Mucosa of descending colon (tissue), 3 donors: ENCODE measurements around the gene DSCAM. TPM values are rescaled to one million over a fixed set of nuclear protein-coding genes. Genes with fewer than 3 reads are reported as not detected.
A peak's percentile ranks its signal among the peaks of the same experiment; 100 is the strongest.

ENCODE experiments used
- ATAC-seq: fragments of 200-7000 bp; cut with Tn5 transposase; one replicate; pipeline ENCODE4 v1.9.1; 2020; ENCODE audit warnings: mild to moderate bottlenecking, moderate library complexity
- DNase-seq, 3 donors: peaks; one replicate each; pipeline ENCODE4 v3.0.0-alpha.2; 2020
- H3K36me3 ChIP-seq: fragments of 200-600 bp; one replicate; pipeline ENCODE4 v1.8.0; 2021; ENCODE audit warnings: low read depth, mild to moderate bottlenecking
- H3K4me1 ChIP-seq: fragments of 200-600 bp; one replicate; pipeline ENCODE4 v1.8.0; 2021; ENCODE audit warnings: low read depth, mild to moderate bottlenecking
- H3K4me3 ChIP-seq: fragments of 200-600 bp; one replicate; pipeline ENCODE4 v1.8.0; 2021; ENCODE audit warnings: mild to moderate bottlenecking
- H3K9me3 ChIP-seq: fragments of 200-600 bp; one replicate; pipeline ENCODE4 v1.8.0; 2021; ENCODE audit warnings: mild to moderate bottlenecking
- CTCF ChIP-seq: fragments of 200-600 bp; IDR thresholded peaks from one replicate; pipeline ENCODE4 v1.8.0; 2022; ENCODE audit warnings: antibody characterized with exemption, mild to moderate bottlenecking
- intact Hi-C, 2 donors: fragments of 100-400 bp; cut with DNase I in 1 of 2; cut with micrococcal nuclease in 1 of 2; formaldehyde crosslinking; loops; one replicate each; pipeline versions ENCODE4 v1.11.0 to v1.11.1; 2022; cut with DNase I, micrococcal nuclease
- total RNA-seq, 3 donors: library from RNA; stranded (reverse); fragmentation: NEBNext Ultra II Directional in 2 of 3; extraction: Animal tissue kit (Norgen Biotek cat#: 25700) in 2 of 3; gene quantifications; one replicate each; pipeline versions ENCODE4 v1.2.1 to v1.2.4, GENCODE V29; 2021 to 2023
- donor health status: DM: no; HTN: no; CAD: no; lungs with moderate emphysema.
- donor health status: DM: no; HTN: no; CAD: no.
- donor health status: DM: no; HTN: yes; CAD: no.

The DSCAM gene
- total RNA-seq, 3 donors from 2014 or later: 0.35 TPM; not detected in 2

DNA sequence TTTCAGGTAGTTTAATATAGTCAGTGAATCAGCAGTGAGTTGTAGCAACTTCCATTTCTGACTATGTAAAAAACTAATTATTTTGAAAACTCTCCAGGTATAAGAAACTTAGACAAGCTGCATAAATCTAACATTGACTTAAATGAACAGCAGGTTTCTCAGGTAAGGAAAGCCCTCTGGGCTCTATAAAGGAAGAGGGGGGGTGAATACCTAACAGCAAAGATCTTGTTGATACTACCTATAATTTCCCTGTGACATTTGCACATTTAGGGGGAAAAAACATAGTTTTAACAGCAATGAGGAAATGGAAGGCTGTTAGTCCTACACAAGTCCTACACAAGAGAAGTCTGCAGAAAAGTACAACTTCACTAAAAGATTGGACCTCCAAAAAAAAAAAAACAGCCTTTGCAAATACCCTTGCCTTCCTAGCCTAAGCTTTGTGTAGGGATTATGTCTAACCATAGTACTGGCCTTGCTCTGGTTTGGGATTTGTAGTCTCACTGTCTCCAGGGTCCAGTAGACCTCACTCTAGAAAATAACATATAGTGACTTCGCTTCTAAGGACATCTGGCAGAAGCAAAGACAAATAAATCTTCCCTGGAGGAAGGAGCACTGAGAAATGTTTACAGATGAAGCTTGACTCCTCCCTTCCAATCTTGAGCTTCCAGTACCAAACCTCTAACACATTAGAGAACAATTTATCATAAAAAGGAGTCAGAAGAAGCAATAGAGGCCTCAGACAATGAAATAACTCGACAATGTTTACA is 459.8 kb downstream of the DSCAM start:
- DNase-seq: no peak
- TF ChIP-seq CTCF: no peak
- no peaks in the 10 kb centered on the region for H3K9me3 ChIP-seq
- ATAC-seq: no peak
- no peaks in the 10 kb centered on the region for H3K36me3 ChIP-seq
- H3K4me3 ChIP-seq: no peak overlapping the region
- no peaks in the 10 kb centered on the region for H3K4me1 ChIP-seq
- intact Hi-C loops: loop anchor here (10.0 kb wide), 1 partner anchor 242 kb away; no protein-coding TSS in a partner anchor

DNA sequence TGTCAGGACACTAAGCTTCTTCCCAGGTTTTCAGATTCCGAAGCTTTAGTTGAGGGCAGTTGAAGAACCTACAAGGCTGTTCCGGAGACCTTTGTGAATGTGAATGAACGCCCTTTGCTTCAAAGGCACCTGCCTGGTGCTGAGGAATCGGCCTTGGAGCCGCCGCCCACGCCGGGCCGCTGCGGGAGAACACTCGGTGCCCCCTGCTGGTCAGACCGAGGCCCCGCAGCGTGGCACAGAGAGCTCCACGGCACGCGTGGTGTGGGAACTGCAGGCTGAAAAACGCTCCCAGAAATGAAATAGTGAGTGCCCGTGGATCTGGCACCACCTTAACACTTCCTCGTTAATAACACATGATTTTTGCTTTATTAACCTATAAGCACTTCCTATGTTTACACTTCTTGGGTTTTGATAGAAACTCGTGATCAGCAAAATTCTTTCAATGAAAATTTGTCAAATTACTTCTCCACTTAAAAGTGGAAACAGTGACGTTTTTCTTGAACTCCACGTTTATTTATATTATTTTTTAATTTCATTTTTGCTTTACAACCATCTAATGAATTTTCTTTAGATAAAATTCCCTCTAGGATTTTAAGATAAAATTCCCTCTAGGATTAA is 460.6 kb downstream of the DSCAM start:
- H3K9me3 ChIP-seq: no peaks in the 10 kb centered on the region
- intact Hi-C loops: loop anchor here (10.0 kb wide), 1 partner anchor 242 kb away; no protein-coding TSS in a partner anchor
- peak; percentile 61 for TF ChIP-seq CTCF
- peak; percentile 47 to 57 (median 51) for DNase-seq
- peak; percentile 78 for ATAC-seq
- no peaks in the 10 kb centered on the region for H3K36me3 ChIP-seq
- H3K4me3 ChIP-seq: no peak overlapping the region
- H3K4me1 ChIP-seq: no peaks in the 10 kb centered on the region

DNA sequence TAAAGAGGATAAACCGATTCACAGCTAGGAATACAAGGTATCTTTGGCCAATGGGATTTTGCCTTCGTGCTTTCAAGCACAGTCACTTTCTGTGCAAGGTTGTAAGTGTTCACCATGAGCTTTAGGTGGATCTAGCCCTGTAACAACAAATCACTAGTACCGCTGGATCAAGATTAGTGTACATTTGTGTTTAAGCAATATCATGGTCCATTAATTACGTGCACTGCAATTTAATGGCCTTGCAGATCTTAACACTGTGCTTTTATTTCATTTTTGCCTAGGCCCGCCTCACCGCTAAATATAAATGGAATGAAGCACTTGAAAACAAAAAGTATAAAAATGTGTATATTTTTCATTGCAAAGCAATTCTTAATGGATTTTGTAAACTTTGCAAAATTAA is 461.1 kb downstream of the DSCAM start:
- Histone ChIP-seq H3K4me1 (no peaks in the 10 kb centered on the region), H3K9me3 (no peaks in the 10 kb centered on the region), H3K36me3 (no peaks in the 10 kb centered on the region), H3K4me3 (no peak overlapping the region)
- intact Hi-C loops: loop anchor here (10.0 kb wide), 1 partner anchor 241 kb away; no protein-coding TSS in a partner anchor
- ATAC-seq (no peak), DNase-seq (no peak)
- TF ChIP-seq CTCF: no peak

DNA sequence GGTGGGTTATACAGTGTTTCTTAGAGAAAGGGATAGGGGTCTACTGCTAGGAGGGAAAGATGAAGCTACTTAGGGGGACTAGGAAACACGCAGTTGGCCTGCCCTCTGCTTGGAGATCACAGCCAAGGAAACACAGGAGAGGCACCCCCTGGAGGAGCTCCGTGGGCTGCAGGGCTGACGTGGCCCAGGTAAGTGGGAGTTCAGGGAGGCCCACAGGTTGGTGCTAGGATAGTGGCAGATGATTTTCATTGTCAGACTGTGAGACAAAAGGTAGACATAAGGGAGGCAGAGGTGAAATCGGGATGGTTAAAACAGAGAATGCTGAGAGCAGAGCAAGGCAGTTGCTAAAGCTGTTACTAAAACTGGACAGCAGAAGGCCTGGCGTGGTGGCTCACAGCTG is 463.0 kb downstream of the DSCAM start:
- H3K9me3 ChIP-seq: no peaks in the 10 kb centered on the region
- ATAC-seq (no peak), DNase-seq (no peak)
- no peak overlapping the region for H3K4me3 ChIP-seq
- H3K4me1 ChIP-seq: no peaks in the 10 kb centered on the region
- intact Hi-C loops: loop anchor here (10.0 kb wide), 1 partner anchor 239 kb away; no protein-coding TSS in a partner anchor
- no peak for TF ChIP-seq CTCF
- no peaks in the 10 kb centered on the region for H3K36me3 ChIP-seq

GRCh38 chr21:40381111-40381510 is 465.8 kb downstream of the DSCAM start:
- no peak for TF ChIP-seq CTCF
- Histone ChIP-seq H3K4me3 (no peak overlapping the region), H3K9me3 (no peaks in the 10 kb centered on the region), H3K4me1 (no peaks in the 10 kb centered on the region), H3K36me3 (no peaks in the 10 kb centered on the region)
- no peak for DNase-seq
- no peak for ATAC-seq
- intact Hi-C loops: loop anchor here (10.0 kb wide), 1 partner anchor 236 kb away; no protein-coding TSS in a partner anchor
